SK-N-MC (cell line): ENCODE measurements around the gene STKLD1.

Experiments
- DNase-seq: peaks from one replicate; pipeline ENCODE4 v3.0.0-alpha.2; 2011; ENCODE audit warnings: low read depth, low spot score
- H3K27ac ChIP-seq: fragments of 200-600 bp; sonication (generic); 2 replicates; pipeline ENCODE4 v1.5.1; 2016; ENCODE audit warnings: mixed run types
- H3K36me3 ChIP-seq: fragments of 200-600 bp; sonication (generic); 2 replicates; pipeline ENCODE4 v1.6.1; 2017; ENCODE audit warnings: antibody characterized with exemption, low read length, mixed read lengths; ENCODE audit not compliant: insufficient read depth
- H3K4me3 ChIP-seq: fragments of 200-600 bp; sonication (generic); 2 replicates; pipeline ENCODE4 v1.5.1; 2016
- H3K9ac ChIP-seq: fragments of 200-600 bp; sonication (generic); 2 replicates; pipeline ENCODE4 v1.8.0; 2017; ENCODE audit warnings: mixed run types, mixed read lengths; ENCODE audit not compliant: insufficient read length
- H3K9me3 ChIP-seq: fragments of 200-600 bp; sonication (generic); 2 replicates; pipeline ENCODE4 v1.6.1; 2017; ENCODE audit warnings: low read depth, mild to moderate bottlenecking, antibody characterized with exemption, low read length, moderate library complexity, mixed read lengths
- EZH2 ChIP-seq: fragments of 200-600 bp; sonication (generic); IDR thresholded peaks from one replicate; pipeline ENCODE4 v1.6.1; 2017; ENCODE audit warnings: antibody characterized with exemption
- FOXP2 ChIP-seq: optimal IDR thresholded peaks from 2 replicates; pipeline ENCODE3; 2011; ENCODE audit warnings: mild to moderate bottlenecking, moderate library complexity; ENCODE audit not compliant: insufficient read depth; ENCODE audit errors: extremely low read length, control extremely low read depth
- POLR2AphosphoS5 ChIP-seq: IDR thresholded peaks from 2 replicates; pipeline ENCODE4 v1.6.1; 2012; ENCODE audit warnings: mild to moderate bottlenecking, low read depth, low read length, borderline replicate concordance

The STKLD1 gene

DNA sequence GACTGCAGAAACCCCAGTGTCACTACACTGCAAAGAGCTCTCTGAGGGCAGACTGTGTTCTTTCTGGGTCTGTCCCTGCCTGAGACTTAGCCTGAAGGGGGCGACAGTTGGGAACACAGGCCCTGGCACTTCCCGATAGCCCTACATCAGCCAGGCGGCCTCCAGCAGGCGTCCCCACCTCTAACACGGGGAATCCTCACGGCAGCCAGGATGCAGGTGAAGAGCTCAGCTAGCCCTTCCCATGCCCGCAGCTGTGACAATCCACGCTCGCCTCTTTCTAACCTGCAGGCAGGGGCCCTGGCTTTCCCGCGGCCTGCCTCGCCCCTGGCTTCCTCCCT, 34.1 kb upstream of the STKLD1 start:
- Histone ChIP-seq H3K27ac (no peak overlapping the region), H3K9ac (no peak overlapping the region), H3K4me3 (no peak overlapping the region), H3K9me3 (no peaks in the 10 kb centered on the region), H3K36me3 (peaks cover 71% of the 10 kb centered on the region)
- no peak for DNase-seq
- TF ChIP-seq POLR2AphosphoS5 (no peak), EZH2 (no peak), FOXP2 (no peak)

DNA sequence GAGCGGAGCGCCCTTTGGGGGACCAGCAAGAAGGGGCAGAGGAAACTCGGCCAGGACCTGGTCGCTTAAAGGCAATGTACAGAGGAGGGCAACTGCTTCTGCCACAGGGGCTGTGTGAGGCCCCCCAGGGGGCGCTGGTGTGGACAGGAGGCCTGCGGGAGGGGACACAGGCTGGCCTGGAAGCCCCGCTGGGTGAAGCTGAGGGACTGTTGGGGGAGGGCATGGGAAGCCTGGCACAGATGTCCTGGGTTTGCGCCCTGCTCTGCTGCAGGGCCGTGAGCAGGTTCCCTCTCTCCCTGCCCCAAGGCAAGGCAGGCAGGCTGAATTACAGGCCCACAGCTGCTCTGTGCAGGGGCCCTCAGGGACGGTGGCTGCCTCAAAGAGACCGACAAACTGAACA, 33.6 kb upstream of the STKLD1 start:
- no peak overlapping the region for H3K27ac ChIP-seq
- no peak for TF ChIP-seq EZH2
- TF ChIP-seq FOXP2, result no peak
- TF ChIP-seq POLR2AphosphoS5, result no peak
- no peak for DNase-seq
- peaks cover 71% of the 10 kb centered on the region for H3K36me3 ChIP-seq
- H3K9me3 ChIP-seq, result no peaks in the 10 kb centered on the region
- H3K4me3 ChIP-seq, result no peak overlapping the region
- H3K9ac ChIP-seq, result no peak overlapping the region

DNA sequence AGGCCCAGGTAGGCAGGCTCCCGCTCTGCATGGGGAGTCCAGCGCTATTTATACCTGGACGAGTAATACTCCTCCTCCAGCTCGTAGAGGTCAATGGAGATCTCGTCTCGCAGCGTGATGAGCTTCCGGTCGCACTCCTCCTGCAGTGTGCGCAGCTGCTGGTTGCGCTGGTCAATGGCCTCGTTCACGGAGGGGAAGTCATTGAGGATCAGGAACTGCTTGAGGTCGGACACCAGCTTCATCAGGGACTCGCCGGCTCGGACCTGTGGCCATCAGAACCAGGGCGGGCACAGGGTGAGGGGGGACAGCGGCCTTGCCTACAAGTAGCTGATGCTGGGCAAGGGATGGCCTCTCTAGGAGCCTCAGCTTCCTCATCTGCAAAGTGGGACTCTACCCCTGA, 32.1 kb upstream of the STKLD1 start:
- Histone ChIP-seq H3K4me3 (no peak overlapping the region), H3K27ac (no peak overlapping the region), H3K9me3 (no peaks in the 10 kb centered on the region), H3K36me3 (peaks cover 78% of the 10 kb centered on the region), H3K9ac (no peak overlapping the region)
- DNase-seq, result no peak
- TF ChIP-seq FOXP2, result no peak
- no peak for TF ChIP-seq POLR2AphosphoS5
- no peak for TF ChIP-seq EZH2

DNA sequence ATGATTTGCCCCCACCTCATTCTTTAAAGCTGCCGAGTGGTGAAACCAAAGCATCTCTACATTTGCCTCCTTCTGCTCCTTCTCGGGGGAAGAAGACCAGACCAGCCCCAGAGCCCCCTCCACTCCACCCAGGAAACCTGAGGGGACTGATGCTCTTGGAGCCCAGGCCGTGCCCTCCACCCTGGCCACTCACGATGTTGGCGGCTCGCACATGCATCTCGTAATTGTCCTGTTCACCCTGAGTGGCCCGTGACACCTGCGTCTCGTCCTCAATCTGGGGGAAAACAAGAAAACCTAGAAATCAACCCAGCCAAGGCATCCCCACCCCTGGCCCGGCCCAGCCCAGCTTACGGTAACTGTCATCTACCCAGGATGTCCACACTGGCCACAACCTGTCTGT, 31.2 kb upstream of the STKLD1 start:
- no peak for TF ChIP-seq FOXP2
- no peak for TF ChIP-seq EZH2
- no peak for TF ChIP-seq POLR2AphosphoS5
- Histone ChIP-seq H3K4me3 (no peak overlapping the region), H3K27ac (no peak overlapping the region), H3K9ac (no peak overlapping the region), H3K9me3 (no peaks in the 10 kb centered on the region), H3K36me3 (peaks cover 81% of the 10 kb centered on the region)
- DNase-seq, result no peak

DNA sequence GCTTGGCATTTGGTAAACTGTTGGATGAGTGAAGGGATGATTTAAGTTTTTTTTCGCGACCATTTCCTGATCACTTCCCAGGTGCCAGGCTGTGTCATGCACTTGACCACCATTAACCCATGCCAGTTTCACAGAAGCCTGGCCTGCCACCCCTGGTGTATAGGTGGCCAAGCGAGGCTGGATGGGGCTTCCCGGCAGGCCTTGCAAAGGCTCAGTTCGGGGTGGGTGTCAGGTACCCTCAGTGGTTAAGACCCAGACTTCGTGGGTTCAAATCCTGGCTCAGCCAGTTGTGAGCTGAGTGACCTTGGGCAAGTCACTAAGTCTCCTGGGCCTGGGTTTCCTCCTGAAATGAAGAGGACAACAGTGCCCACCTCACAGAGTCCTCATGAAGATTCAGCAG, 30.6 kb upstream of the STKLD1 start:
- TF ChIP-seq EZH2 (no peak), FOXP2 (no peak), POLR2AphosphoS5 (no peak)
- H3K4me3 ChIP-seq, result no peak overlapping the region
- H3K27ac ChIP-seq, result no peak overlapping the region
- DNase-seq, result no peak
- no peak overlapping the region for H3K9ac ChIP-seq
- no peaks in the 10 kb centered on the region for H3K9me3 ChIP-seq
- peaks cover 81% of the 10 kb centered on the region for H3K36me3 ChIP-seq

DNA sequence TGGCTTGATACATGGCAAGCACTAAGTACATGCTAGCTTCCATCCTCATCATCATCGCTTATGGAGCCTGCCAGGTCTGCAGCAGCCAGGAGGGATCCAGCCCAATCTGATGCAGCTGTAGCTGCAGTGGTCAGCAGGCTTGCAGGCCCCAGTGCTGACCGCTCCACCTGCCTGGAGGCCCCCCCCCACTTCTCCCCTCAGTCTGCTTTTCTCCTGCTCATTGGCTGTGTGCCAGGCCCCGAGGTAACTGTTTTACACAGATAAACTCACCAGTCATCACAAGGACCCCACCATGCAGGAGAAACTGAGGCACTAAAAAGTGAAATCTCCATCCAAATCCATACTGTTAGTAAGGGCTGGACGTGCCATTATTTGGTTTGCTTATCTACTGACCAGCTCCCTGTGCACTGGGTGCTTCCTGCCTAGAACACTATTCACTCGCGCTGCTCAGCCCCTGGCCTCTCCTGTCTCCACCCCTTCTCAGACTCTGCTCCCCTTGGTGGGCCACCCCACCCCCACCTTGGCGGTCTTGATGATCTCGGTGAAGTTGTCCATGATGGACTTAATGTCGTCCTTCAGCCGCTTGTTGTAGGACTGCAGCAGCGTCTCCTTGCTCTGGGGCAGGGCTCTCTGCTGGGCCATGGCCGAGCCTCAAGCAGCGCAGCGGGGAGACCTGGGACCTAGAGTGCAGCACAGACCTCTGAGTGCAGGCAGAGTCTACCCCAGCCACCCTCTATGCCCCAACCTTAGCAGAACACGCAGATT, 30.0 kb upstream of the STKLD1 start:
- Histone ChIP-seq H3K4me3 (peak overlapping the region; percentile 93), H3K9me3 (no peaks in the 10 kb centered on the region), H3K27ac (no peak overlapping the region), H3K36me3 (peaks cover 81% of the 10 kb centered on the region), H3K9ac (peak overlapping the region; percentile 95)
- DNase-seq, result no peak
- TF ChIP-seq EZH2, result no peak
- no peak for TF ChIP-seq POLR2AphosphoS5
- TF ChIP-seq FOXP2, result no peak

DNA sequence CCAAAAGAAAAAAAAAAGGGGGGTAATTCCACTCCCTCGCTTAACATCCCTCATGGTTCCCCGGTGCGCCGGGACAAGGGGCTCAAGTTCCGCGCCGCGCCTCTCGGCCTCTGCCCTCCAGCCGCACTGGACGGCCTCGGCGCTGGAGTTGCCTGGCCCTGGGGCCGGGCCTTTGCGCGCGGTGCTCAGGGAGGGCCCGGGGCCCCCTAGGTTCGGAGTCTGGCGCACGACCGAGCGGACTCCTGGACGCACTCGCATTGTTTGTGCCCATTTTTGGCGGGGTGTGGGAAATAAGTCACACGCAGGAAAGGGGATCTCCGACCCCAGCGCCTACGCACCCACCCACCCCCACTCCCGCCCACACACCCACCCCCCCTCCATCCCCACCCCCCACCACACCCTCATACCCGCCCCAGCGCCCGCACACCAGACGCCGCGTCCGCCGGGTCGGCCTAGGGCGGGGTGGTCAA, 28.6 kb upstream of the STKLD1 start:
- peak overlapping the region; percentile 93 for H3K4me3 ChIP-seq

DNA sequence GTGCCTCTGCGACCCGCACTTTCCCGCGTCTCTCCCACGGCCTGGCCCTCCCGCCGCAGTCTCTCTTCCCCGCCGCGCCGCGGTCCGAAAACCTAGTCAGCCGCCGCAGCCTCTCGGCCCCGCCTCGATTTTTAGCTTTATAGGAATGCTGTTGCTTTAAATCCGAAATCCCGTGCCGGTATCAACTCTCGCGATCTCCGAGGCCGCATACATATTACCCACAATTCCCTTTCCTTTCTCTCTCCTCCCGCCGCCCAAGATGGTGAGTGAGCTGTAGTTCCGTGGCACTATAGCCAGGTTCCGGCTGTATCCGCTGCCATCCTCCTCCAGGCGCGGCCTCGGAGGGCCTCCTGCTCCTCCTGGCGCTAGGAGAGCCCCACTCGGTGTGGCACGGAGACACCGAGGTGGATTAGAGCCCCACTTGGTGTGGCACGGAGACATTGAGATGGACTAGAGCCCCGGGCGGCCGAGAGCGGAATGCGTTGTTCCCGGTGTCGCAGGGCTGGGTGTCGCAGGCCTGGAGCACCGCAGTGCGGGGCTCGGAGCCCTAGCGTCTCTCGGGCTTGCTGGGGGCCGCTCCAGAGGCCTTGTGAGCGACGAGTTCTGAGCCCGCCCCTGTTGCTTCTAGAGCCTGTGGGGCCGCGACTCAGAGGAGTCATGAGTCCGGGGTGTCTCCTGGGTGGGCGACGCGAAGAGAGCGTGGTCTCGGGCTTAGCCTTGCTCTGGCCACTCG, 28.0 kb upstream of the STKLD1 start, which contains the start of the genes MED22 and RPL7A:
Gene MED22, minus strand, starts transcription at position 147 of the 733 bp plus-strand sequence. CDS start 1,469 bp downstream, outside the sequence.
Gene RPL7A, plus strand, starts transcription at position 234 of the 733 bp plus-strand sequence. Its CDS starts 26 bp downstream, at position 260.
- TF ChIP-seq EZH2, result no peak
- peak; percentile 99 for TF ChIP-seq POLR2AphosphoS5
- peak; percentile 42 for TF ChIP-seq FOXP2
- peak; percentile 93 for DNase-seq
- no peaks in the 10 kb centered on the region for H3K9me3 ChIP-seq
- peak within 1 kb of the TSS; percentile 97 for H3K27ac ChIP-seq
- peak within 1 kb of the TSS; percentile 93 for H3K4me3 ChIP-seq
- peak within 1 kb of the TSS; percentile 98 for H3K9ac ChIP-seq
- peaks cover 78% of the 10 kb centered on the region for H3K36me3 ChIP-seq

More for the DNA sequence above, 28.6 kb upstream of the STKLD1 start:
- no peak for DNase-seq
- TF ChIP-seq EZH2, result no peak
- TF ChIP-seq FOXP2, result no peak
- TF ChIP-seq POLR2AphosphoS5, result no peak
- H3K9me3 ChIP-seq, result no peaks in the 10 kb centered on the region
- H3K36me3 ChIP-seq, result peaks cover 81% of the 10 kb centered on the region
- H3K9ac ChIP-seq, result peak overlapping the region; percentile 98
- H3K27ac ChIP-seq, result peak overlapping the region; percentile 97; the same call in 1 of the 2 replicates
